ENCODE measurements around the gene RAB44.

GRCh38 chr6:36751833-36752186, 54.2 kb downstream of the RAB44 start:
- TF ChIP-seq CTCF (IDR thresholded peaks at IDR 0.05) (no peak), EZH2 (IDR thresholded peaks at IDR 0.05) (no peak)
